ENCODE measurements around the gene MB. TPM values are rescaled to one million over a fixed set of nuclear protein-coding genes. Genes with fewer than 3 reads are reported as not detected.

The MB gene
- total and polyA plus RNA-seq, 2 experiments from 2014 or later, result not detected

DNA sequence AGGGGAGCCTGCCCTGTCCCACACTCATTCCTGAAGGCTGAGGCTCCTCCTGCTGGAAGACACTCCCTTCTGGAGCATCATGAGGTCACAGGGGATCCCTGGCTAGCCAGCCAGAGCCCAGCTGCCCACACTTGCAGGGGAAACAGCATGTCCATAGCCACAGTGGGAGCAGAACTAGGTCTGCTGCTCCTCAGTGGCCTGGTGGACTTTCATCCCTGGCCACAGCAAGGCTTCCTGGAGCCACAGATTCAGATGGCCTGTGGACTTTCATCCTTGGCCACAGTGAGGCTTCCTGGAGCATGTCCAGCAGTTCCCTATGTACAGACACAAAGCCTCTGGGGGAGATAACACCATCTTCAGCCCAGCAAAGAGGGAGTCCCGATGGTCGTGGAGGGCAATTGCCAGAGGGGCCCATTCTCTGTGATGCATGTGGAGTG lies 25.2 kb upstream of the MB start:
- H3K27ac Mint-ChIP-seq, result no peak overlapping the region
- no peak for DNase-seq (ENCODE audit: low spot score)

More for the DNA sequence above, 25.2 kb upstream of the MB start:
- H3K4me1 Mint-ChIP-seq, result peaks cover 21% of the 10 kb centered on the region
- no peaks in the 10 kb centered on the region; the same call in 2 of the 3 replicates for H3K9me3 Mint-ChIP-seq
- Histone ChIP-seq H3K9me2 (ENCODE audit: insufficient read depth) (peaks cover 3% of the 10 kb centered on the region; the same call in 1 of the 2 replicates), H4K20me1 (replicated peaks; ENCODE audit: insufficient read depth) (no peaks in the 10 kb centered on the region), H3K79me2 (replicated peaks; ENCODE audit: insufficient read depth) (no peaks in the 10 kb centered on the region), H3K4me1 (ENCODE audit: insufficient read depth) (no peaks in the 10 kb centered on the region; the same call in 1 of the 2 replicates), H3K36me3 (ENCODE audit: insufficient read depth) (no peaks in the 10 kb centered on the region), H3K4me3 (no peak overlapping the region), H3K27me3 (ENCODE audit: insufficient read depth) (no peaks in the 10 kb centered on the region), H2AFZ (no peak overlapping the region), H3F3A (replicated peaks; ENCODE audit: low read depth) (no peaks in the 10 kb centered on the region), H3K27ac (ENCODE audit: low read depth) (no peak overlapping the region), H3K4me2 (no peak overlapping the region)
- H3K4me3 Mint-ChIP-seq, result no peak overlapping the region
- TF ChIP-seq POLR2AphosphoS5 (IDR thresholded peaks at IDR 0.05; ENCODE audit: low read depth) (no peak), JUNB (IDR thresholded peaks at IDR 0.05; ENCODE audit: unreplicated experiment) (no peak), CREB1 (CRISPR knock-in tag; IDR thresholded peaks at IDR 0.05; ENCODE audit: low read depth) (no peak), NANOG (IDR thresholded peaks at IDR 0.05; ENCODE audit: borderline replicate concordance) (no peak), ZNF114 (CRISPR knock-in tag; IDR thresholded peaks at IDR 0.05) (no peak), ZNF331 (CRISPR knock-in tag; IDR thresholded peaks at IDR 0.05; ENCODE audit: low read depth) (no peak), EZH2phosphoT487 (IDR thresholded peaks at IDR 0.05; ENCODE audit: unreplicated experiment) (no peak), EZH2 (IDR thresholded peaks at IDR 0.05; ENCODE audit: low read depth, unreplicated experiment) (no peak), STAT1 (IDR thresholded peaks at IDR 0.05; ENCODE audit: unreplicated experiment) (no peak)
- TF ChIP-seq, protein P1, sequence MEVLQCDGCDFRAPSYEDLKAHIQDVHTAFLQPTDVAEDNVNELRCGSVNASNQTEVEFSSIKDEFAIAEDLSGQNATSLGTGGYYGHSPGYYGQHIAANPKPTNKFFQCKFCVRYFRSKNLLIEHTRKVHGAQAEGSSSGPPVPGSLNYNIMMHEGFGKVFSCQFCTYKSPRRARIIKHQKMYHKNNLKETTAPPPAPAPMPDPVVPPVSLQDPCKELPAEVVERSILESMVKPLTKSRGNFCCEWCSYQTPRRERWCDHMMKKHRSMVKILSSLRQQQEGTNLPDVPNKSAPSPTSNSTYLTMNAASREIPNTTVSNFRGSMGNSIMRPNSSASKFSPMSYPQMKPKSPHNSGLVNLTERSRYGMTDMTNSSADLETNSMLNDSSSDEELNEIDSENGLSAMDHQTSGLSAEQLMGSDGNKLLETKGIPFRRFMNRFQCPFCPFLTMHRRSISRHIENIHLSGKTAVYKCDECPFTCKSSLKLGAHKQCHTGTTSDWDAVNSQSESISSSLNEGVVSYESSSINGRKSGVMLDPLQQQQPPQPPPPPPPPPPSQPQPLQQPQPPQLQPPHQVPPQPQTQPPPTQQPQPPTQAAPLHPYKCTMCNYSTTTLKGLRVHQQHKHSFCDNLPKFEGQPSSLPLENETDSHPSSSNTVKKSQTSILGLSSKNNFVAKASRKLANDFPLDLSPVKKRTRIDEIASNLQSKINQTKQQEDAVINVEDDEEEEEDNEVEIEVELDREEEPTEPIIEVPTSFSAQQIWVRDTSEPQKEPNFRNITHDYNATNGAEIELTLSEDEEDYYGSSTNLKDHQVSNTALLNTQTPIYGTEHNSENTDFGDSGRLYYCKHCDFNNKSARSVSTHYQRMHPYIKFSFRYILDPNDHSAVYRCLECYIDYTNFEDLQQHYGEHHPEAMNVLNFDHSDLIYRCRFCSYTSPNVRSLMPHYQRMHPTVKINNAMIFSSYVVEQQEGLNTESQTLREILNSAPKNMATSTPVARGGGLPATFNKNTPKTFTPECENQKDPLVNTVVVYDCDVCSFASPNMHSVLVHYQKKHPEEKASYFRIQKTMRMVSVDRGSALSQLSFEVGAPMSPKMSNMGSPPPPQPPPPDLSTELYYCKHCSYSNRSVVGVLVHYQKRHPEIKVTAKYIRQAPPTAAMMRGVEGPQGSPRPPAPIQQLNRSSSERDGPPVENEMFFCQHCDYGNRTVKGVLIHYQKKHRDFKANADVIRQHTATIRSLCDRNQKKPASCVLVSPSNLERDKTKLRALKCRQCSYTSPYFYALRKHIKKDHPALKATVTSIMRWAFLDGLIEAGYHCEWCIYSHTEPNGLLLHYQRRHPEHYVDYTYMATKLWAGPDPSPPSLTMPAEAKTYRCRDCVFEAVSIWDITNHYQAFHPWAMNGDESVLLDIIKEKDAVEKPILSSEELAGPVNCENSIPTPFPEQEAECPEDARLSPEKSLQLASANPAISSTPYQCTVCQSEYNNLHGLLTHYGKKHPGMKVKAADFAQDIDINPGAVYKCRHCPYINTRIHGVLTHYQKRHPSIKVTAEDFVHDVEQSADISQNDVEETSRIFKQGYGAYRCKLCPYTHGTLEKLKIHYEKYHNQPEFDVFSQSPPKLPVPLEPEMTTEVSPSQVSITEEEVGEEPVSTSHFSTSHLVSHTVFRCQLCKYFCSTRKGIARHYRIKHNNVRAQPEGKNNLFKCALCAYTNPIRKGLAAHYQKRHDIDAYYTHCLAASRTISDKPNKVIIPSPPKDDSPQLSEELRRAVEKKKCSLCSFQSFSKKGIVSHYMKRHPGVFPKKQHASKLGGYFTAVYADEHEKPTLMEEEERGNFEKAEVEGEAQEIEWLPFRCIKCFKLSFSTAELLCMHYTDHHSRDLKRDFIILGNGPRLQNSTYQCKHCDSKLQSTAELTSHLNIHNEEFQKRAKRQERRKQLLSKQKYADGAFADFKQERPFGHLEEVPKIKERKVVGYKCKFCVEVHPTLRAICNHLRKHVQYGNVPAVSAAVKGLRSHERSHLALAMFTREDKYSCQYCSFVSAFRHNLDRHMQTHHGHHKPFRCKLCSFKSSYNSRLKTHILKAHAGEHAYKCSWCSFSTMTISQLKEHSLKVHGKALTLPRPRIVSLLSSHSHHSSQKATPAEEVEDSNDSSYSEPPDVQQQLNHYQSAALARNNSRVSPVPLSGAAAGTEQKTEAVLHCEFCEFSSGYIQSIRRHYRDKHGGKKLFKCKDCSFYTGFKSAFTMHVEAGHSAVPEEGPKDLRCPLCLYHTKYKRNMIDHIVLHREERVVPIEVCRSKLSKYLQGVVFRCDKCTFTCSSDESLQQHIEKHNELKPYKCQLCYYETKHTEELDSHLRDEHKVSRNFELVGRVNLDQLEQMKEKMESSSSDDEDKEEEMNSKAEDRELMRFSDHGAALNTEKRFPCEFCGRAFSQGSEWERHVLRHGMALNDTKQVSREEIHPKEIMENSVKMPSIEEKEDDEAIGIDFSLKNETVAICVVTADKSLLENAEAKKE (CRISPR knock-in tag; IDR thresholded peaks at IDR 0.05), result no peak
- TF ChIP-seq, protein P2, sequence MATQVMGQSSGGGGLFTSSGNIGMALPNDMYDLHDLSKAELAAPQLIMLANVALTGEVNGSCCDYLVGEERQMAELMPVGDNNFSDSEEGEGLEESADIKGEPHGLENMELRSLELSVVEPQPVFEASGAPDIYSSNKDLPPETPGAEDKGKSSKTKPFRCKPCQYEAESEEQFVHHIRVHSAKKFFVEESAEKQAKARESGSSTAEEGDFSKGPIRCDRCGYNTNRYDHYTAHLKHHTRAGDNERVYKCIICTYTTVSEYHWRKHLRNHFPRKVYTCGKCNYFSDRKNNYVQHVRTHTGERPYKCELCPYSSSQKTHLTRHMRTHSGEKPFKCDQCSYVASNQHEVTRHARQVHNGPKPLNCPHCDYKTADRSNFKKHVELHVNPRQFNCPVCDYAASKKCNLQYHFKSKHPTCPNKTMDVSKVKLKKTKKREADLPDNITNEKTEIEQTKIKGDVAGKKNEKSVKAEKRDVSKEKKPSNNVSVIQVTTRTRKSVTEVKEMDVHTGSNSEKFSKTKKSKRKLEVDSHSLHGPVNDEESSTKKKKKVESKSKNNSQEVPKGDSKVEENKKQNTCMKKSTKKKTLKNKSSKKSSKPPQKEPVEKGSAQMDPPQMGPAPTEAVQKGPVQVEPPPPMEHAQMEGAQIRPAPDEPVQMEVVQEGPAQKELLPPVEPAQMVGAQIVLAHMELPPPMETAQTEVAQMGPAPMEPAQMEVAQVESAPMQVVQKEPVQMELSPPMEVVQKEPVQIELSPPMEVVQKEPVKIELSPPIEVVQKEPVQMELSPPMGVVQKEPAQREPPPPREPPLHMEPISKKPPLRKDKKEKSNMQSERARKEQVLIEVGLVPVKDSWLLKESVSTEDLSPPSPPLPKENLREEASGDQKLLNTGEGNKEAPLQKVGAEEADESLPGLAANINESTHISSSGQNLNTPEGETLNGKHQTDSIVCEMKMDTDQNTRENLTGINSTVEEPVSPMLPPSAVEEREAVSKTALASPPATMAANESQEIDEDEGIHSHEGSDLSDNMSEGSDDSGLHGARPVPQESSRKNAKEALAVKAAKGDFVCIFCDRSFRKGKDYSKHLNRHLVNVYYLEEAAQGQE (IDR thresholded peaks at IDR 0.05; ENCODE audit: unreplicated experiment), result no peak
- TF ChIP-seq, protein P3, sequence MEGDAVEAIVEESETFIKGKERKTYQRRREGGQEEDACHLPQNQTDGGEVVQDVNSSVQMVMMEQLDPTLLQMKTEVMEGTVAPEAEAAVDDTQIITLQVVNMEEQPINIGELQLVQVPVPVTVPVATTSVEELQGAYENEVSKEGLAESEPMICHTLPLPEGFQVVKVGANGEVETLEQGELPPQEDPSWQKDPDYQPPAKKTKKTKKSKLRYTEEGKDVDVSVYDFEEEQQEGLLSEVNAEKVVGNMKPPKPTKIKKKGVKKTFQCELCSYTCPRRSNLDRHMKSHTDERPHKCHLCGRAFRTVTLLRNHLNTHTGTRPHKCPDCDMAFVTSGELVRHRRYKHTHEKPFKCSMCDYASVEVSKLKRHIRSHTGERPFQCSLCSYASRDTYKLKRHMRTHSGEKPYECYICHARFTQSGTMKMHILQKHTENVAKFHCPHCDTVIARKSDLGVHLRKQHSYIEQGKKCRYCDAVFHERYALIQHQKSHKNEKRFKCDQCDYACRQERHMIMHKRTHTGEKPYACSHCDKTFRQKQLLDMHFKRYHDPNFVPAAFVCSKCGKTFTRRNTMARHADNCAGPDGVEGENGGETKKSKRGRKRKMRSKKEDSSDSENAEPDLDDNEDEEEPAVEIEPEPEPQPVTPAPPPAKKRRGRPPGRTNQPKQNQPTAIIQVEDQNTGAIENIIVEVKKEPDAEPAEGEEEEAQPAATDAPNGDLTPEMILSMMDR (conservative IDR thresholded peaks at IDR 0.05; ENCODE audit: low read depth in 2 of 2), result no peak
- TF ChIP-seq, protein P4, sequence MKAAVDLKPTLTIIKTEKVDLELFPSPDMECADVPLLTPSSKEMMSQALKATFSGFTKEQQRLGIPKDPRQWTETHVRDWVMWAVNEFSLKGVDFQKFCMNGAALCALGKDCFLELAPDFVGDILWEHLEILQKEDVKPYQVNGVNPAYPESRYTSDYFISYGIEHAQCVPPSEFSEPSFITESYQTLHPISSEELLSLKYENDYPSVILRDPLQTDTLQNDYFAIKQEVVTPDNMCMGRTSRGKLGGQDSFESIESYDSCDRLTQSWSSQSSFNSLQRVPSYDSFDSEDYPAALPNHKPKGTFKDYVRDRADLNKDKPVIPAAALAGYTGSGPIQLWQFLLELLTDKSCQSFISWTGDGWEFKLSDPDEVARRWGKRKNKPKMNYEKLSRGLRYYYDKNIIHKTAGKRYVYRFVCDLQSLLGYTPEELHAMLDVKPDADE (IDR thresholded peaks at IDR 0.05), result no peak
- no peak for ATAC-seq
- H3K36me3 Mint-ChIP-seq (ENCODE audit: low read depth), result no peaks in the 10 kb centered on the region
- H3K27me3 Mint-ChIP-seq (ENCODE audit: insufficient read depth, low read depth, poor library complexity), result peaks cover 6% of the 10 kb centered on the region
